Endothelial cell of umbilical vein (primary cell): Measurements from ENCODE around the gene PLXNA4.

Source experiments
- EZH2 ChIP-seq: IDR thresholded peaks from 2 replicates; pipeline ENCODE4 v1.6.1; 2012; ENCODE audit warnings: borderline replicate concordance, low read depth, mild to moderate bottlenecking, moderate library complexity, low read length, inconsistent platforms; ENCODE audit not compliant: severe bottlenecking
- MYC ChIP-seq: IDR thresholded peaks from one replicate; pipeline ENCODE4 v1.6.1; 2011; ENCODE audit warnings: mild to moderate bottlenecking, low read depth, low read length
- POLR2A ChIP-seq: IDR thresholded peaks from 2 replicates; pipeline ENCODE4 v1.6.1; 2012; ENCODE audit warnings: low read depth, mild to moderate bottlenecking, control low read depth, low read length
- POLR2AphosphoS5 ChIP-seq: IDR thresholded peaks from 2 replicates; pipeline ENCODE4 v1.6.1; 2012; ENCODE audit warnings: low read depth, mild to moderate bottlenecking, control low read depth, low read length, moderate library complexity; ENCODE audit not compliant: insufficient read depth
- TF ChIP-seq, protein P1 (sequence below), 2 donors: IDR thresholded peaks; 1 replicate in 1 of 2; 2 replicates in 1 of 2; pipeline ENCODE4 v1.5.1; 2011; ENCODE audit warnings: low read length in 2 of 2, mild to moderate bottlenecking in 2 of 2, moderate library complexity in 2 of 2, control low read depth in 1 of 2, inconsistent platforms in 1 of 2, low read depth in 1 of 2; ENCODE audit not compliant: insufficient read depth in 1 of 2; ENCODE audit errors: extremely low read depth in 1 of 2

DNA sequence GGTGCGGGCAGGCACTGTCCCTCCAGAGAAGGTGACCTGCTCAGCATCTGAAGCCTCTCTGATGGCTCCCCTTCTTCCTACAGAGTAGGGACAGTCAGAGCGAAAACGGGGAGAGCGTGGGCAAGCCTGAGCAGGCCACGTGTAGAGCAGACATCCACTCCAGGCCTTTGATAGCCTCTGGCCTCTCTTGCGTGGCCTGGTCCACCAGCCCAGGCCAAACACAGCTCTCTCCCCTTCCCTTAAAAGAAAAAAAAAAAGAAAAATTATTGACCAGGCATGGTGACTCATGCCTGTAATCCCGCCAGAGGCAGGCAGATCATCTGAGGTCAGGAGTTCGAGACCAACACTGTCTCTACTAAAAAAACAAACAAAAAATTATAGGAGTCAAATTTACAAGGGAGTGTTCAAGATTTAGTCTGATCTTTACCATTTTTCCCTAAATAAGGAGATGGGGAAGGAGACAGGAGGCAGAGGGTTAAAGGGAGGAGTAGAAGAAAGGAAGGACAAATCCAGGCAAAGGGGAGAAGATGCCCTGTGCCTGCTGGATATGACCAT is 84.8 kb downstream of the PLXNA4 start:
- TF ChIP-seq, protein P1, sequence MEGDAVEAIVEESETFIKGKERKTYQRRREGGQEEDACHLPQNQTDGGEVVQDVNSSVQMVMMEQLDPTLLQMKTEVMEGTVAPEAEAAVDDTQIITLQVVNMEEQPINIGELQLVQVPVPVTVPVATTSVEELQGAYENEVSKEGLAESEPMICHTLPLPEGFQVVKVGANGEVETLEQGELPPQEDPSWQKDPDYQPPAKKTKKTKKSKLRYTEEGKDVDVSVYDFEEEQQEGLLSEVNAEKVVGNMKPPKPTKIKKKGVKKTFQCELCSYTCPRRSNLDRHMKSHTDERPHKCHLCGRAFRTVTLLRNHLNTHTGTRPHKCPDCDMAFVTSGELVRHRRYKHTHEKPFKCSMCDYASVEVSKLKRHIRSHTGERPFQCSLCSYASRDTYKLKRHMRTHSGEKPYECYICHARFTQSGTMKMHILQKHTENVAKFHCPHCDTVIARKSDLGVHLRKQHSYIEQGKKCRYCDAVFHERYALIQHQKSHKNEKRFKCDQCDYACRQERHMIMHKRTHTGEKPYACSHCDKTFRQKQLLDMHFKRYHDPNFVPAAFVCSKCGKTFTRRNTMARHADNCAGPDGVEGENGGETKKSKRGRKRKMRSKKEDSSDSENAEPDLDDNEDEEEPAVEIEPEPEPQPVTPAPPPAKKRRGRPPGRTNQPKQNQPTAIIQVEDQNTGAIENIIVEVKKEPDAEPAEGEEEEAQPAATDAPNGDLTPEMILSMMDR (IDR thresholded peaks at IDR 0.05; ENCODE audit: extremely low read depth in 1 of 2, insufficient read depth in 1 of 2, low read depth in 1 of 2, low read length in 2 of 2) = no peak
- TF ChIP-seq EZH2 (no peak), POLR2A (no peak), MYC (no peak), POLR2AphosphoS5 (no peak)
